ENCODE measurements around the gene CBX2. TPM values are rescaled to one million over a fixed set of nuclear protein-coding genes. Genes with fewer than 3 reads are reported as not detected.

Gene CBX2
- total RNA-seq, 4 donors from 2014 or later: 2.4 to 5.9 (median 4.5) TPM

- Histone ChIP-seq H3K4me1 (no peaks in the 10 kb centered on the region), H3K27ac (no peak overlapping the region), H3K36me3 (no peaks in the 10 kb centered on the region), H3K4me3 (no peak overlapping the region), H3K27me3 (peaks cover 0 to 62% of the 10 kb centered on the region in 2 donors), H3K9me3 (no peaks in the 10 kb centered on the region)
- no peak for DNase-seq (ENCODE audit: low spot score in 2 of 2)
- WGBS, 2 donors: 88 to 89% methylated on average over 14 of the region's 14 CpGs
- TF ChIP-seq POLR2A (IDR thresholded peaks at IDR 0.05): no peak
- TF ChIP-seq CTCF (IDR thresholded peaks at IDR 0.05): no peak
- no peak for TF ChIP-seq EP300 (IDR thresholded peaks at IDR 0.05)
These were observed 22.4 kb upstream of the CBX2 start for GRCh38 chr17:79755591-79755990.

GRCh38 chr17:79757140-79757745 lies 20.7 kb upstream of the CBX2 start:
- no peak for DNase-seq (ENCODE audit: low spot score in 2 of 2)
- no peaks in the 10 kb centered on the region for H3K4me1 ChIP-seq
- WGBS, 2 donors: 90 to 95% methylated on average over 15 of the region's 15 CpGs
- H3K36me3 ChIP-seq: no peaks in the 10 kb centered on the region
- H3K27me3 ChIP-seq: peaks cover 0 to 46% of the 10 kb centered on the region in 2 donors
- no peak overlapping the region for H3K27ac ChIP-seq
- H3K4me3 ChIP-seq: no peak overlapping the region
- no peaks in the 10 kb centered on the region for H3K9me3 ChIP-seq
- TF ChIP-seq EP300 (IDR thresholded peaks at IDR 0.05) (no peak), POLR2A (IDR thresholded peaks at IDR 0.05) (no peak), CTCF (IDR thresholded peaks at IDR 0.05) (no peak)

GRCh38 chr17:79758271-79758670 lies 19.7 kb upstream of the CBX2 start:
- Histone ChIP-seq H3K9me3 (no peaks in the 10 kb centered on the region), H3K27me3 (peaks cover 0 to 36% of the 10 kb centered on the region in 2 donors), H3K4me3 (no peak overlapping the region), H3K36me3 (no peaks in the 10 kb centered on the region), H3K27ac (no peak overlapping the region), H3K4me1 (no peaks in the 10 kb centered on the region)
- no peak for TF ChIP-seq CTCF (IDR thresholded peaks at IDR 0.05)
- no peak for TF ChIP-seq POLR2A (IDR thresholded peaks at IDR 0.05)
- TF ChIP-seq EP300 (IDR thresholded peaks at IDR 0.05): no peak
- DNase-seq (ENCODE audit: low spot score in 2 of 2): no peak
- WGBS, 2 donors: 93 to 94% methylated on average over 6 of the region's 6 CpGs

GRCh38 chr17:79760197-79760906 lies 17.6 kb upstream of the CBX2 start:
- H3K4me3 ChIP-seq: no peak overlapping the region

More at GRCh38 chr17:79760197-79760906, 17.6 kb upstream of the CBX2 start:
- TF ChIP-seq POLR2A (IDR thresholded peaks at IDR 0.05) (no peak), CTCF (IDR thresholded peaks at IDR 0.05) (no peak), EP300 (IDR thresholded peaks at IDR 0.05) (no peak)
- 70 to 74% methylated on average over 20 of the region's 21 CpGs for WGBS, 2 donors
- Histone ChIP-seq H3K27ac (no peak overlapping the region), H3K9me3 (no peaks in the 10 kb centered on the region), H3K27me3 (peaks cover 0 to 25% of the 10 kb centered on the region in 2 donors), H3K36me3 (no peaks in the 10 kb centered on the region), H3K4me1 (no peaks in the 10 kb centered on the region)
- no peak for DNase-seq (ENCODE audit: low spot score in 2 of 2)
